Measurements from ENCODE around the gene ECI1.
A peak's percentile ranks its signal among the peaks of the same experiment; 100 is the strongest.

Gene ECI1

GRCh38 chr16:2251296-2252111 lies at the start of gene ECI1:
Gene ECI1 (minus strand): TSS chr16:2251587. CDS start chr16:2251566, 21 bp downstream.
- peak; percentile 77 to 82 for ATAC-seq

GRCh38 chr16:2299915-2300192 lies 48.5 kb upstream of the ECI1 start:
- ATAC-seq, result no peak

GRCh38 chr16:2299121-2299914 lies 47.9 kb upstream of the ECI1 start:
- no peak for ATAC-seq

- ATAC-seq, result no peak
Measured at GRCh38 chr16:2298621-2299020, 47.2 kb upstream of the ECI1 start.

GRCh38 chr16:2297506-2297860 lies 46.1 kb upstream of the ECI1 start:
- no peak for ATAC-seq

- ATAC-seq, result no peak
Measured at GRCh38 chr16:2296661-2297505, 45.5 kb upstream of the ECI1 start.

GRCh38 chr16:2295056-2295798 lies 43.8 kb upstream of the ECI1 start:
- ATAC-seq, result peak in 1 of 2 donors; percentile 20

- ATAC-seq, result no peak
Measured at GRCh38 chr16:2292221-2292620, 40.8 kb upstream of the ECI1 start.

GRCh38 chr16:2289282-2289681 lies 37.9 kb upstream of the ECI1 start:
- ATAC-seq, result no peak

GRCh38 chr16:2288726-2289125 lies 37.3 kb upstream of the ECI1 start:
- ATAC-seq, result no peak

GRCh38 chr16:2287916-2288547 lies 36.6 kb upstream of the ECI1 start:
- ATAC-seq, result no peak

GRCh38 chr16:2286550-2286949 lies 35.2 kb upstream of the ECI1 start:
- no peak for ATAC-seq

- ATAC-seq, result no peak
Measured at GRCh38 chr16:2285731-2286191, 34.4 kb upstream of the ECI1 start.

- no peak for ATAC-seq
Measured at GRCh38 chr16:2284797-2285576, 33.6 kb upstream of the ECI1 start.

- no peak for ATAC-seq
Measured at GRCh38 chr16:2284001-2284770, 32.8 kb upstream of the ECI1 start.

- ATAC-seq, result no peak
Measured at GRCh38 chr16:2282866-2283555, 31.6 kb upstream of the ECI1 start.

- ATAC-seq, result no peak
Measured at GRCh38 chr16:2282262-2282661, 30.9 kb upstream of the ECI1 start.

GRCh38 chr16:2280981-2281542 lies 29.7 kb upstream of the ECI1 start:
- no peak for ATAC-seq

- no peak for ATAC-seq
Measured at GRCh38 chr16:2280461-2280860, 29.1 kb upstream of the ECI1 start.

Data from activated CD4-positive, CD25-positive, alpha-beta regulatory T cell treated with anti-CD3 and anti-CD28 coated beads, Interleukin-2, amount 50 U/mL, for 24 hours (primary cell).